ENCODE measurements around the gene NPRL2. TPM values are rescaled to one million over a fixed set of nuclear protein-coding genes. Genes with fewer than 3 reads are reported as not detected.

NPRL2 gene
- total RNA-seq, 1 experiment from 2014 or later: 29.8 TPM

- Mint-ChIP-seq H3K27ac (ENCODE audit: unreplicated experiment) (no peak overlapping the region), H3K27me3 (ENCODE audit: insufficient read depth, unreplicated experiment) (no peaks in the 10 kb centered on the region), H3K4me1 (ENCODE audit: low read depth, unreplicated experiment) (no peaks in the 10 kb centered on the region), H3K4me3 (ENCODE audit: unreplicated experiment) (no peak overlapping the region), H3K36me3 (ENCODE audit: insufficient read depth, unreplicated experiment) (peaks cover 69% of the 10 kb centered on the region), H3K9me3 (ENCODE audit: unreplicated experiment) (no peaks in the 10 kb centered on the region)
- POLR2A ChIA-PET: no interaction called here
- no peak for DNase-seq
- Histone ChIP-seq H3K9me3 (no peaks in the 10 kb centered on the region), H3K4me3 (ENCODE audit: low read depth, low read length) (no peak overlapping the region), H3K36me3 (ENCODE audit: control insufficient read depth, insufficient read depth, low read length) (peaks cover 6% of the 10 kb centered on the region), H3K4me1 (peaks cover under 1% of the 10 kb centered on the region), H3K27me3 (replicated peaks; ENCODE audit: control insufficient read depth, insufficient read depth, low read length) (no peaks in the 10 kb centered on the region)
- BruUV-seq (replicated peaks): no TSS peak
- TF ChIP-seq CTCF (IDR thresholded peaks at IDR 0.05; ENCODE audit: insufficient read depth in 1 of 2, low read depth in 1 of 2, low read length in 1 of 2, severe bottlenecking in 1 of 2, unreplicated experiment in 1 of 2): no peak
- intact Hi-C loops (cut with micrococcal nuclease; ENCODE audit: unreplicated experiment): no loop called here
- CTCF ChIA-PET: no interaction called here
Measured at GRCh38 chr3:50330330-50330729, 20.2 kb downstream of the NPRL2 start.

- peaks cover 3% of the 10 kb centered on the region for H3K36me3 ChIP-seq (ENCODE audit: control insufficient read depth, insufficient read depth, low read length)
- no peaks in the 10 kb centered on the region for H3K27me3 ChIP-seq (replicated peaks; ENCODE audit: control insufficient read depth, insufficient read depth, low read length)
- peak within 1 kb of the TSS; percentile 78 for H3K4me3 ChIP-seq (ENCODE audit: low read depth, low read length)
- Mint-ChIP-seq H3K27ac (ENCODE audit: unreplicated experiment) (peak within 1 kb of the TSS; percentile 93), H3K9me3 (ENCODE audit: unreplicated experiment) (no peaks in the 10 kb centered on the region), H3K36me3 (ENCODE audit: insufficient read depth, unreplicated experiment) (peaks cover 54% of the 10 kb centered on the region), H3K4me1 (ENCODE audit: low read depth, unreplicated experiment) (no peaks in the 10 kb centered on the region), H3K27me3 (ENCODE audit: insufficient read depth, unreplicated experiment) (no peaks in the 10 kb centered on the region), H3K4me3 (ENCODE audit: unreplicated experiment) (peak within 1 kb of the TSS; percentile 92)
- no peaks in the 10 kb centered on the region for H3K9me3 ChIP-seq
- intact Hi-C loops (cut with micrococcal nuclease; ENCODE audit: unreplicated experiment): loop anchor here (1.0 kb wide), 1 partner anchor 9 kb away; no protein-coding TSS in a partner anchor
- ChIA-PET POLR2A (interaction anchor here (0.5 to 2.2 kb wide), 7 partner anchors 9 to 92 kb away, joined by 3 to 57 read pairs (median 4); partner anchors contain the start of genes CYB561D2, GNAI2, IFRD2 and NPRL2), CTCF (interaction anchor here (0.7 to 1.2 kb wide), 4 partner anchors 8 to 68 kb away, joined by 3 to 14 read pairs (median 4); partner anchors contain the start of gene HYAL1)
- H3K4me1 ChIP-seq: peaks cover 9% of the 10 kb centered on the region
- peak; percentile 96 for DNase-seq
- no peak for TF ChIP-seq CTCF (IDR thresholded peaks at IDR 0.05; ENCODE audit: insufficient read depth in 1 of 2, low read depth in 1 of 2, low read length in 1 of 2, severe bottlenecking in 1 of 2, unreplicated experiment in 1 of 2)
- no TSS peak for BruUV-seq (replicated peaks)
Measured at GRCh38 chr3:50327943-50328691, 22.5 kb downstream of the NPRL2 start, which contains the start of gene TUSC2. TUSC2 (minus strand) TSS chr3:50328223; CDS start chr3:50328099, 124 bp downstream.

GRCh38 chr3:50327129-50327528, 23.4 kb downstream of the NPRL2 start:
- BruUV-seq (replicated peaks): no TSS peak
- Histone ChIP-seq H3K4me3 (ENCODE audit: low read depth, low read length) (peak overlapping the region; percentile 78), H3K9me3 (no peaks in the 10 kb centered on the region), H3K27me3 (replicated peaks; ENCODE audit: control insufficient read depth, insufficient read depth, low read length) (no peaks in the 10 kb centered on the region), H3K36me3 (ENCODE audit: control insufficient read depth, insufficient read depth, low read length) (peaks cover 3% of the 10 kb centered on the region), H3K4me1 (peaks cover 13% of the 10 kb centered on the region)
- Mint-ChIP-seq H3K27me3 (ENCODE audit: insufficient read depth, unreplicated experiment) (no peaks in the 10 kb centered on the region), H3K27ac (ENCODE audit: unreplicated experiment) (peak overlapping the region; percentile 93), H3K36me3 (ENCODE audit: insufficient read depth, unreplicated experiment) (peaks cover 50% of the 10 kb centered on the region), H3K9me3 (ENCODE audit: unreplicated experiment) (no peaks in the 10 kb centered on the region), H3K4me3 (ENCODE audit: unreplicated experiment) (peak overlapping the region; percentile 92), H3K4me1 (ENCODE audit: low read depth, unreplicated experiment) (no peaks in the 10 kb centered on the region)
- ChIA-PET POLR2A (interaction anchor here (1.0 to 2.2 kb wide), 5 partner anchors 10 to 91 kb away, joined by 4 to 57 read pairs (median 7); partner anchors contain the start of genes CYB561D2, GNAI2, IFRD2 and NPRL2), CTCF (interaction anchor here (0.9 kb wide), 1 partner anchor 24 kb away, joined by 4 read pairs; the partner anchor contains the start of gene HYAL1)
- DNase-seq: no peak
- no peak for TF ChIP-seq CTCF (IDR thresholded peaks at IDR 0.05; ENCODE audit: insufficient read depth in 1 of 2, low read depth in 1 of 2, low read length in 1 of 2, severe bottlenecking in 1 of 2, unreplicated experiment in 1 of 2)
- intact Hi-C loops (cut with micrococcal nuclease; ENCODE audit: unreplicated experiment): no loop called here
